Endothelial cell of umbilical vein (primary cell): ENCODE data around the gene PNKP. TPM values are rescaled to one million over a fixed set of nuclear protein-coding genes. Genes with fewer than 3 reads are reported as not detected.

Experiments used
- BruUV-seq: library from RNA; stranded (reverse); fragments of 400-500 nt; replicated peaks from 2 replicates; lab custom pipeline; 2021; lab: Mats Ljungman, UMichigan
- CTCF ChIA-PET: fragments of 300-600, 350-600 bp; sonication (Branson Sonifier 250); formaldehyde crosslinking; loops from one replicate; lab custom pipeline; 2021; ENCODE audit warnings: antibody characterized with exemption, inconsistent platforms; lab: Charles Lee
- POLR2A ChIA-PET: fragments of 300-600, 350-600 bp; sonication (Branson Sonifier 250); formaldehyde crosslinking; loops from one replicate; lab custom pipeline; 2021; ENCODE audit warnings: antibody characterized with exemption, inconsistent platforms; lab: Charles Lee
- DNase-seq: peaks from one replicate; pipeline ENCODE4 v3.0.0-alpha.2; 2011; ENCODE audit warnings: low read depth, low spot score
- FAIRE-seq: peaks from 2 replicates; lab custom pipeline; 2011; peaks lifted over from hg19 to GRCh38; lab: Jason Lieb, UNC
- H2AFZ ChIP-seq: 2 replicates; pipeline ENCODE4 v1.6.0; 2012; ENCODE audit warnings: low read depth, low read length, control low read depth, inconsistent platforms
- H3K27ac ChIP-seq: 2 replicates; pipeline ENCODE4 v1.5.1; 2011; ENCODE audit warnings: low read depth, mild to moderate bottlenecking, control low read depth, low read length, moderate library complexity; ENCODE audit not compliant: insufficient read depth
- H3K27me3 ChIP-seq, 2 experiments: 2 replicates each; pipeline versions ENCODE4 v1.6.0 to v1.6.1; 2011; ENCODE audit warnings: low read length in 2 of 2, mixed read lengths in 1 of 2; ENCODE audit not compliant: control insufficient read depth in 2 of 2, insufficient read depth in 2 of 2
- H3K36me3 ChIP-seq, 2 experiments: 2 replicates in 1 of 2; 3 replicates in 1 of 2; pipeline ENCODE4 v1.5.1; 2011; ENCODE audit warnings: low read length in 2 of 2, mild to moderate bottlenecking in 1 of 2, moderate library complexity in 1 of 2; ENCODE audit not compliant: control insufficient read depth in 2 of 2, insufficient read depth in 2 of 2; ENCODE audit errors: extremely low read depth in 1 of 2
- H3K4me1 ChIP-seq: 3 replicates; pipeline ENCODE4 v1.5.1; 2011; ENCODE audit warnings: mild to moderate bottlenecking, low read length; ENCODE audit not compliant: control insufficient read depth, insufficient read depth; ENCODE audit errors: extremely low read depth
- H3K4me2 ChIP-seq: 2 replicates; pipeline ENCODE4 v1.6.1; 2011; ENCODE audit warnings: low read length, control low read depth, mixed read lengths; ENCODE audit not compliant: insufficient read depth
- H3K4me3 ChIP-seq, 3 experiments: fragments of 200-600 bp in 1 of 3; sonication (generic), shearing (Covaris generic) in 1 of 3; replicated peaks in 1 of 3; 2 replicates each; pipeline ENCODE4 v1.5.1; 2011 to 2016; ENCODE audit warnings: control low read depth in 3 of 3, low read length in 3 of 3, mild to moderate bottlenecking in 2 of 3, inconsistent platforms in 1 of 3, low read depth in 1 of 3, moderate library complexity in 1 of 3; ENCODE audit not compliant: insufficient read depth in 1 of 3
- H3K79me2 ChIP-seq: 2 replicates; pipeline ENCODE4 v1.6.0; 2012; ENCODE audit warnings: low read length, inconsistent platforms; ENCODE audit not compliant: control insufficient read depth, insufficient read depth
- H3K9ac ChIP-seq: replicated peaks from 2 replicates; pipeline ENCODE3; 2011; ENCODE audit warnings: low read length, control low read depth; ENCODE audit not compliant: insufficient read depth; ENCODE audit errors: extremely low read depth
- H3K9me1 ChIP-seq: replicated peaks from 3 replicates; pipeline ENCODE4 v1.6.0; 2011; ENCODE audit warnings: mild to moderate bottlenecking, low read length; ENCODE audit not compliant: control insufficient read depth, insufficient read depth; ENCODE audit errors: extremely low read depth
- H3K9me3 ChIP-seq: replicated peaks from 2 replicates; pipeline ENCODE4 v1.5.1; 2012; ENCODE audit warnings: low read length, inconsistent platforms; ENCODE audit not compliant: control insufficient read depth, insufficient read depth
- H4K20me1 ChIP-seq: replicated peaks from 2 replicates; pipeline ENCODE3; 2011; ENCODE audit warnings: mild to moderate bottlenecking, low read length; ENCODE audit not compliant: control insufficient read depth, insufficient read depth; ENCODE audit errors: extremely low read depth
- CTCF ChIP-seq, 2 donors: IDR thresholded peaks; 1 replicate in 1 of 2; 2 replicates in 1 of 2; pipeline ENCODE4 v1.5.1; 2011; ENCODE audit warnings: low read length in 2 of 2, mild to moderate bottlenecking in 2 of 2, moderate library complexity in 2 of 2, control low read depth in 1 of 2, inconsistent platforms in 1 of 2, low read depth in 1 of 2; ENCODE audit not compliant: insufficient read depth in 1 of 2; ENCODE audit errors: extremely low read depth in 1 of 2
- EZH2 ChIP-seq: IDR thresholded peaks from 2 replicates; pipeline ENCODE4 v1.6.1; 2012; ENCODE audit warnings: borderline replicate concordance, low read depth, mild to moderate bottlenecking, moderate library complexity, low read length, inconsistent platforms; ENCODE audit not compliant: severe bottlenecking
- FOS ChIP-seq: IDR thresholded peaks from 2 replicates; pipeline ENCODE4 v1.6.1; 2011; ENCODE audit warnings: mild to moderate bottlenecking, low read length, moderate library complexity, borderline replicate concordance; ENCODE audit not compliant: insufficient read depth
- GATA2 ChIP-seq: IDR thresholded peaks from 2 replicates; pipeline ENCODE4 v1.7.0; 2011; ENCODE audit warnings: low read depth, mild to moderate bottlenecking, moderate library complexity, mixed read lengths, low read length; ENCODE audit not compliant: insufficient read length, insufficient read depth
- JUN ChIP-seq: IDR thresholded peaks from 2 replicates; pipeline ENCODE4 v1.6.1; 2011; ENCODE audit warnings: borderline replicate concordance, low read depth; ENCODE audit not compliant: insufficient read length, insufficient read depth
- MAX ChIP-seq: IDR thresholded peaks from 2 replicates; pipeline ENCODE4 v1.6.1; 2011; ENCODE audit not compliant: insufficient read depth, insufficient read length
- MYC ChIP-seq: IDR thresholded peaks from one replicate; pipeline ENCODE4 v1.6.1; 2011; ENCODE audit warnings: mild to moderate bottlenecking, low read depth, low read length
- POLR2A ChIP-seq: IDR thresholded peaks from 2 replicates; pipeline ENCODE4 v1.6.1; 2012; ENCODE audit warnings: low read depth, mild to moderate bottlenecking, control low read depth, low read length
- POLR2AphosphoS5 ChIP-seq: IDR thresholded peaks from 2 replicates; pipeline ENCODE4 v1.6.1; 2012; ENCODE audit warnings: low read depth, mild to moderate bottlenecking, control low read depth, low read length, moderate library complexity; ENCODE audit not compliant: insufficient read depth
- dilution Hi-C: fragments of 300-500 bp; cut with MboI; formaldehyde crosslinking; loops from one replicate; pipeline ENCODE4 v1.15.0; 2019; ENCODE audit warnings: low sequenced_read_pairs; ENCODE audit not compliant: extremely low pct_ligation_motif_present
- intact Hi-C: fragments of 100-400 bp; cut with micrococcal nuclease; formaldehyde crosslinking; loops from one replicate; pipeline ENCODE4 v1.10.0; 2022
- polyA plus RNA-seq, 4 experiments: library from polyadenylated mRNA; depleted of rRNA in 3 of 4; stranded (reverse) in 3 of 4; unstranded in 1 of 4; fragments of >200 nt; gene quantifications; 2 replicates each; pipeline versions ENCODE4 v1.2.1 to v1.2.3, GENCODE V29; 2011 to 2012; ENCODE audit warnings: missing spikeins in 1 of 4
- total RNA-seq: library from RNA; stranded (reverse); gene quantifications from 2 replicates; pipeline ENCODE4 v1.2.3, GENCODE V29; 2021

The PNKP gene
- total and polyA plus RNA-seq, 2 donors (not counting 3 experiments of a cell fraction or from before 2014, with no cell fraction given) = 39.4 to 112 TPM

GRCh38 chr19:49851456-49852259 is 15.7 kb downstream of the PNKP start:
- no peaks in the 10 kb centered on the region for H3K27me3 ChIP-seq
- BruUV-seq = no TSS peak
- DNase-seq = peak; percentile 37
- H3K4me3 ChIP-seq = peak overlapping the region; percentile 2 to 67 (median 57)
- TF ChIP-seq MAX = no peak
- no peak for TF ChIP-seq EZH2
- no peak for TF ChIP-seq FOS
- no peak for TF ChIP-seq CTCF (IDR thresholded peaks at IDR 0.05; ENCODE audit: extremely low read depth in 1 of 2, insufficient read depth in 1 of 2, low read depth in 1 of 2, low read length in 2 of 2)
- no peak for TF ChIP-seq POLR2AphosphoS5
- no peak for TF ChIP-seq JUN
- TF ChIP-seq POLR2A = no peak
- no peak for TF ChIP-seq MYC
- TF ChIP-seq GATA2 = no peak
- no peak for FAIRE-seq
- peak overlapping the region; percentile 68 for H3K27ac ChIP-seq
- H3K9me3 ChIP-seq = no peaks in the 10 kb centered on the region
- H3K79me2 ChIP-seq = peaks cover 25% of the 10 kb centered on the region
- peaks cover 0 to 16% of the 10 kb centered on the region in 2 experiments for H3K36me3 ChIP-seq
- dilution Hi-C loops = no loop called here
- intact Hi-C loops = no loop called here
- no peaks in the 10 kb centered on the region for H3K9me1 ChIP-seq
- H3K4me2 ChIP-seq = peak overlapping the region; percentile 40
- ChIA-PET CTCF (interaction anchor here (1.6 to 1.8 kb wide), 2 partner anchors 18 to 39 kb away, joined by 8 to 15 read pairs; partner anchors contain the start of gene FUZ), POLR2A (interaction anchor here (1.2 kb wide), 1 partner anchor 14 kb away, joined by 6 read pairs; no protein-coding TSS in a partner anchor)
- no peak overlapping the region for H2AFZ ChIP-seq
- H3K9ac ChIP-seq = peak overlapping the region; percentile 73
- no peaks in the 10 kb centered on the region for H4K20me1 ChIP-seq
- peaks cover 24% of the 10 kb centered on the region for H3K4me1 ChIP-seq
